Measurements from ENCODE around the gene ANGPTL7.

DNA sequence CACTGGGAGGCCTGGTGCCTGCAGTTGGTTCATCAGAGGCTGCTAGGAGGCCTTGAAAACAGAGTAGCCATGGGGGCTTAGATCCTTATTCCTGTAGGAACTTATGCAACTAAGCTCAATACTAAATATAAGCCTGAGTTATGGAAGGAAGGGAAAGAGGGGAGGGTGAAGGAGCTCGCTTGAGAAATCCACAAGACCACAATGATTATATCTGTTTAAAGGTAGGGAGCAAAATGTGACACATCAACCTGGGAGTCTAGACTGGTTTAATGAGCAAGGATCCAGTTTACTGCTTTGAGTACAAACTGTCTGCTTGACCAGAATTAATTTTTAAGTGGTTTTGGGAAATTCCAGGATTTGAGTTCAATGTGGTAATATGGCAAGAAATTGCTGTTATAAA is 20.4 kb upstream of the ANGPTL7 start:
- TF ChIP-seq, protein P1, sequence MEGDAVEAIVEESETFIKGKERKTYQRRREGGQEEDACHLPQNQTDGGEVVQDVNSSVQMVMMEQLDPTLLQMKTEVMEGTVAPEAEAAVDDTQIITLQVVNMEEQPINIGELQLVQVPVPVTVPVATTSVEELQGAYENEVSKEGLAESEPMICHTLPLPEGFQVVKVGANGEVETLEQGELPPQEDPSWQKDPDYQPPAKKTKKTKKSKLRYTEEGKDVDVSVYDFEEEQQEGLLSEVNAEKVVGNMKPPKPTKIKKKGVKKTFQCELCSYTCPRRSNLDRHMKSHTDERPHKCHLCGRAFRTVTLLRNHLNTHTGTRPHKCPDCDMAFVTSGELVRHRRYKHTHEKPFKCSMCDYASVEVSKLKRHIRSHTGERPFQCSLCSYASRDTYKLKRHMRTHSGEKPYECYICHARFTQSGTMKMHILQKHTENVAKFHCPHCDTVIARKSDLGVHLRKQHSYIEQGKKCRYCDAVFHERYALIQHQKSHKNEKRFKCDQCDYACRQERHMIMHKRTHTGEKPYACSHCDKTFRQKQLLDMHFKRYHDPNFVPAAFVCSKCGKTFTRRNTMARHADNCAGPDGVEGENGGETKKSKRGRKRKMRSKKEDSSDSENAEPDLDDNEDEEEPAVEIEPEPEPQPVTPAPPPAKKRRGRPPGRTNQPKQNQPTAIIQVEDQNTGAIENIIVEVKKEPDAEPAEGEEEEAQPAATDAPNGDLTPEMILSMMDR (IDR thresholded peaks at IDR 0.05) = no peak
- TF ChIP-seq POLR2A (IDR thresholded peaks at IDR 0.05; ENCODE audit: low read depth) = no peak
